Activated CD8-positive, alpha-beta memory T cell treated with anti-CD3 and anti-CD28 coated beads for 36 hours (primary cell): ENCODE measurements around the gene TMEM130. TPM values are rescaled to one million over a fixed set of nuclear protein-coding genes. Genes with fewer than 3 reads are reported as not detected.

Experiments used
- CTCF ChIA-PET: fragments of 350-600 bp; sonication (Branson Sonifier 250); formaldehyde crosslinking; loops from one replicate; lab custom pipeline; 2021; ENCODE audit warnings: antibody characterized with exemption; lab: Charles Lee
- POLR2A ChIA-PET: fragments of 350-600 bp; sonication (Branson Sonifier 250); formaldehyde crosslinking; loops from one replicate; lab custom pipeline; 2021; ENCODE audit warnings: antibody characterized with exemption; lab: Charles Lee
- total RNA-seq, 2 experiments: library from RNA; stranded (reverse); gene quantifications; one replicate each; pipeline ENCODE4 v1.2.3, GENCODE V29; 2021

Gene TMEM130
- not detected for total RNA-seq

GRCh38 chr7:98869597-98870120, at the start of gene TMEM130:
Gene TMEM130 (minus strand): TSS chr7:98870014. CDS start chr7:98869861, 153 bp downstream.
- POLR2A ChIA-PET, result no interaction called here
- CTCF ChIA-PET, result interaction anchor here (0.6 to 1.3 kb wide), 2 partner anchors 9 to 10 kb away, joined by 3 read pairs; partner anchors contain the start of gene TRRAP

- POLR2A ChIA-PET, result no interaction called here
- CTCF ChIA-PET, result no interaction called here
Observed at GRCh38 chr7:98917331-98917730, 47.5 kb upstream of the TMEM130 start.

- CTCF ChIA-PET, result no interaction called here
- POLR2A ChIA-PET, result no interaction called here
Observed at GRCh38 chr7:98913612-98914011, 43.8 kb upstream of the TMEM130 start.

GRCh38 chr7:98913026-98913425, 43.2 kb upstream of the TMEM130 start:
- ChIA-PET POLR2A (no interaction called here), CTCF (no interaction called here)

GRCh38 chr7:98911916-98912315, 42.1 kb upstream of the TMEM130 start:
- CTCF ChIA-PET, result interaction anchor here (0.7 kb wide), 1 partner anchor 12 kb away, joined by 3 read pairs; no protein-coding TSS in a partner anchor
- POLR2A ChIA-PET, result no interaction called here

GRCh38 chr7:98910427-98910826, 40.6 kb upstream of the TMEM130 start:
- POLR2A ChIA-PET, result interaction anchor here (0.7 kb wide), 1 partner anchor 41 kb away, joined by 6 read pairs; no protein-coding TSS in a partner anchor
- CTCF ChIA-PET, result no interaction called here

- POLR2A ChIA-PET, result no interaction called here
Observed at GRCh38 chr7:98909487-98909886, 39.7 kb upstream of the TMEM130 start.

GRCh38 chr7:98908585-98908984, 38.8 kb upstream of the TMEM130 start:
- CTCF ChIA-PET, result no interaction called here
- POLR2A ChIA-PET, result no interaction called here

More at GRCh38 chr7:98909487-98909886, 39.7 kb upstream of the TMEM130 start:
- CTCF ChIA-PET, result no interaction called here

GRCh38 chr7:98907570-98907969, 37.8 kb upstream of the TMEM130 start:
- ChIA-PET CTCF (no interaction called here), POLR2A (no interaction called here)

GRCh38 chr7:98903246-98903645, 33.4 kb upstream of the TMEM130 start:
- ChIA-PET POLR2A (interaction anchor here (0.6 kb wide), 1 partner anchor 573 kb away, joined by 3 read pairs; no protein-coding TSS in a partner anchor), CTCF (no interaction called here)

GRCh38 chr7:98902523-98902922, 32.7 kb upstream of the TMEM130 start:
- ChIA-PET POLR2A (interaction anchor here (0.6 kb wide), 1 partner anchor 119 kb away, joined by 3 read pairs; no protein-coding TSS in a partner anchor), CTCF (no interaction called here)

- ChIA-PET CTCF (no interaction called here), POLR2A (no interaction called here)
Observed at GRCh38 chr7:98900815-98901214, 31.0 kb upstream of the TMEM130 start.

- POLR2A ChIA-PET, result interaction anchor here (0.6 kb wide), 1 partner anchor 60 kb away, joined by 4 read pairs; no protein-coding TSS in a partner anchor
- CTCF ChIA-PET, result no interaction called here
Observed at GRCh38 chr7:98899816-98900215, 30.0 kb upstream of the TMEM130 start.

- ChIA-PET POLR2A (no interaction called here), CTCF (no interaction called here)
Observed at GRCh38 chr7:98892609-98893008, 22.8 kb upstream of the TMEM130 start.

GRCh38 chr7:98887038-98887437, 17.2 kb upstream of the TMEM130 start:
- ChIA-PET CTCF (no interaction called here), POLR2A (no interaction called here)

- POLR2A ChIA-PET, result no interaction called here
- CTCF ChIA-PET, result no interaction called here
Observed at GRCh38 chr7:98884416-98884815, 14.6 kb upstream of the TMEM130 start.

GRCh38 chr7:98881561-98882315, 11.9 kb upstream of the TMEM130 start:
- ChIA-PET CTCF (no interaction called here), POLR2A (interaction anchor here (0.6 kb wide), 1 partner anchor 527 kb away, joined by 3 read pairs; the partner anchor contains the start of genes BUD31 and PDAP1)

GRCh38 chr7:98880485-98880884, 10.7 kb upstream of the TMEM130 start:
- ChIA-PET CTCF (interaction anchor here (1.2 to 1.7 kb wide), 2 partner anchors 9 to 50 kb away, joined by 4 to 7 read pairs; no protein-coding TSS in a partner anchor), POLR2A (no interaction called here)

- ChIA-PET POLR2A (no interaction called here), CTCF (interaction anchor here (0.6 to 1.7 kb wide), 5 partner anchors 10 to 637 kb away, joined by 3 to 7 read pairs (median 3); partner anchors contain the start of gene TMEM130)
Observed at GRCh38 chr7:98879979-98880315, 10.1 kb upstream of the TMEM130 start.
